ENCODE data around the gene TJP2.

Gene TJP2

DNA sequence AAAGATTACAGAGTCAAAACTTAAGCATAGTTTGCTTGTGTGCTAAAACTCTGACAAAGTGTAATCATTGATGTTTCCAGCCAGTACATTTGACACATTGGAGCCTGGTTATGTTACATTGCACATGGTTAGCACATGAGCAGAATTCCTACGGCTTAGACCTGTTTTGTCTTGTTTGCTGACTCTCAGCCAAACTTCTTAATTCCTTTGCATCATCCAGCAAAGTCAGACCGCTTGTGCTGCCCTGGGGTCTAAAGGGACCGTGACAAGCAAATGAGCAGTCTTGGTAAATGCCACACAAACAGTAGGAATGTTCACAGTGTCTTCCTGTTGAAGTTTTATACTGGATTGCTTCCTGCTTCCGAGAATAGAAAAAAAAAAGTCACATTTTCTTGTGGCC is 79.0 kb downstream of the TJP2 start:
- no peaks in the 10 kb centered on the region for H3K79me2 ChIP-seq (ENCODE audit: low read length)

DNA sequence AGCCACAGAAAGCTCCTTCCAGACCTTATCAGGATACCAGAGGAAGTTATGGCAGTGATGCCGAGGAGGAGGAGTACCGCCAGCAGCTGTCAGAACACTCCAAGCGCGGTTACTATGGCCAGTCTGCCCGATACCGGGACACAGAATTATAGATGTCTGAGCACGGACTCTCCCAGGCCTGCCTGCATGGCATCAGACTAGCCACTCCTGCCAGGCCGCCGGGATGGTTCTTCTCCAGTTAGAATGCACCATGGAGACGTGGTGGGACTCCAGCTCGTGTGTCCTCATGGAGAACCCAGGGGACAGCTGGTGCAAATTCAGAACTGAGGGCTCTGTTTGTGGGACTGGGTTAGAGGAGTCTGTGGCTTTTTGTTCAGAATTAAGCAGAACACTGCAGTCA is 80.1 kb downstream of the TJP2 start:
- no peak overlapping the region for H3K9ac ChIP-seq (ENCODE audit: low read length)
- no peaks in the 10 kb centered on the region for H3K27me3 ChIP-seq (ENCODE audit: low read depth, low read length)
- peaks cover 42% of the 10 kb centered on the region for H3K36me3 ChIP-seq (replicated peaks; ENCODE audit: low read depth, low read length)

More for the DNA sequence above, 79.0 kb downstream of the TJP2 start:
- Histone ChIP-seq H2AFZ (ENCODE audit: low read depth, low read length) (no peak overlapping the region), H3K4me3 (ENCODE audit: low read length) (no peak overlapping the region), H3K27me3 (ENCODE audit: low read depth, low read length) (no peaks in the 10 kb centered on the region), H3K9ac (ENCODE audit: low read length) (no peak overlapping the region), H3K27ac (ENCODE audit: low read length) (no peak overlapping the region), H3K4me2 (ENCODE audit: low read length) (no peak overlapping the region), H4K20me1 (ENCODE audit: insufficient read depth, low read length) (no peaks in the 10 kb centered on the region; the same call in 1 of the 2 replicates), H3K36me3 (replicated peaks; ENCODE audit: low read depth, low read length) (peaks cover 48% of the 10 kb centered on the region), H3K4me1 (ENCODE audit: low read length) (no peaks in the 10 kb centered on the region), H3K9me3 (ENCODE audit: insufficient read depth, low read length) (no peaks in the 10 kb centered on the region)
- TF ChIP-seq EZH2phosphoT487 (IDR thresholded peaks at IDR 0.05; ENCODE audit: low read depth) = no peak

DNA sequence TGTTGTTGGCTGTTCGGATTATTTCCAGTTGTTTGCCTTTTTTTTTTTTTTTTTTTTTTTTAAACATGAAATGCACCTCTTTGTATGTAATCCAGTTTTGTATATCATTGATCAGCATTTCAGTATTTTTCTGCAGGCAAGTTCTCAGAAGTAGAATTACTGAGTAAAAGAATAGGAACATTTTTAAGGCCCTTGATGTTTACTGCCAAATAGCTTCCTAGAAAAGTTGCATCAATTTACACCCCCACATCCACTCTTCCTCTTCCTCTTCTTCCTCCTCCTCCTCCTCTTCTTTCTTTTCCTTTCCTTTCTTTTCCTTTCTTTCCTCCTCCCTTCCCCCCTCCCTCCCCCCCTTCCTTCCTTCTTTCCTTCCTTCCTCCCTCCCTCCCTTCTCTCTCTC is 81.5 kb downstream of the TJP2 start:
- Histone ChIP-seq H3K27ac (ENCODE audit: low read length) (no peak overlapping the region), H3K4me3 (ENCODE audit: low read length) (no peak overlapping the region), H3K4me2 (ENCODE audit: low read length) (no peak overlapping the region), H3K9me3 (ENCODE audit: insufficient read depth, low read length) (no peaks in the 10 kb centered on the region), H3K27me3 (ENCODE audit: low read depth, low read length) (no peaks in the 10 kb centered on the region), H2AFZ (ENCODE audit: low read depth, low read length) (no peak overlapping the region), H3K4me1 (ENCODE audit: low read length) (no peaks in the 10 kb centered on the region), H3K36me3 (replicated peaks; ENCODE audit: low read depth, low read length) (peaks cover 40% of the 10 kb centered on the region), H4K20me1 (ENCODE audit: insufficient read depth, low read length) (no peaks in the 10 kb centered on the region; the same call in 1 of the 2 replicates), H3K9ac (ENCODE audit: low read length) (no peak overlapping the region), H3K79me2 (ENCODE audit: low read length) (no peaks in the 10 kb centered on the region)
- no peak for TF ChIP-seq EZH2phosphoT487 (IDR thresholded peaks at IDR 0.05; ENCODE audit: low read depth)
- TF ChIP-seq, protein P1, sequence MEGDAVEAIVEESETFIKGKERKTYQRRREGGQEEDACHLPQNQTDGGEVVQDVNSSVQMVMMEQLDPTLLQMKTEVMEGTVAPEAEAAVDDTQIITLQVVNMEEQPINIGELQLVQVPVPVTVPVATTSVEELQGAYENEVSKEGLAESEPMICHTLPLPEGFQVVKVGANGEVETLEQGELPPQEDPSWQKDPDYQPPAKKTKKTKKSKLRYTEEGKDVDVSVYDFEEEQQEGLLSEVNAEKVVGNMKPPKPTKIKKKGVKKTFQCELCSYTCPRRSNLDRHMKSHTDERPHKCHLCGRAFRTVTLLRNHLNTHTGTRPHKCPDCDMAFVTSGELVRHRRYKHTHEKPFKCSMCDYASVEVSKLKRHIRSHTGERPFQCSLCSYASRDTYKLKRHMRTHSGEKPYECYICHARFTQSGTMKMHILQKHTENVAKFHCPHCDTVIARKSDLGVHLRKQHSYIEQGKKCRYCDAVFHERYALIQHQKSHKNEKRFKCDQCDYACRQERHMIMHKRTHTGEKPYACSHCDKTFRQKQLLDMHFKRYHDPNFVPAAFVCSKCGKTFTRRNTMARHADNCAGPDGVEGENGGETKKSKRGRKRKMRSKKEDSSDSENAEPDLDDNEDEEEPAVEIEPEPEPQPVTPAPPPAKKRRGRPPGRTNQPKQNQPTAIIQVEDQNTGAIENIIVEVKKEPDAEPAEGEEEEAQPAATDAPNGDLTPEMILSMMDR (IDR thresholded peaks at IDR 0.05; ENCODE audit: low read depth, low read length) = no peak

More for the DNA sequence above, 80.1 kb downstream of the TJP2 start:
- H3K9me3 ChIP-seq (ENCODE audit: insufficient read depth, low read length) = no peaks in the 10 kb centered on the region
- H4K20me1 ChIP-seq (ENCODE audit: insufficient read depth, low read length) = no peaks in the 10 kb centered on the region; the same call in 1 of the 2 replicates
- H3K27ac ChIP-seq (ENCODE audit: low read length) = no peak overlapping the region
- no peak overlapping the region for H3K4me2 ChIP-seq (ENCODE audit: low read length)
- TF ChIP-seq, protein P1 (IDR thresholded peaks at IDR 0.05; ENCODE audit: low read depth, low read length) = no peak
- no peak for TF ChIP-seq EZH2phosphoT487 (IDR thresholded peaks at IDR 0.05; ENCODE audit: low read depth)
- no peaks in the 10 kb centered on the region for H3K79me2 ChIP-seq (ENCODE audit: low read length)
- no peak overlapping the region for H3K4me3 ChIP-seq (ENCODE audit: low read length)
- no peaks in the 10 kb centered on the region for H3K4me1 ChIP-seq (ENCODE audit: low read length)
- H2AFZ ChIP-seq (ENCODE audit: low read depth, low read length) = no peak overlapping the region

DNA sequence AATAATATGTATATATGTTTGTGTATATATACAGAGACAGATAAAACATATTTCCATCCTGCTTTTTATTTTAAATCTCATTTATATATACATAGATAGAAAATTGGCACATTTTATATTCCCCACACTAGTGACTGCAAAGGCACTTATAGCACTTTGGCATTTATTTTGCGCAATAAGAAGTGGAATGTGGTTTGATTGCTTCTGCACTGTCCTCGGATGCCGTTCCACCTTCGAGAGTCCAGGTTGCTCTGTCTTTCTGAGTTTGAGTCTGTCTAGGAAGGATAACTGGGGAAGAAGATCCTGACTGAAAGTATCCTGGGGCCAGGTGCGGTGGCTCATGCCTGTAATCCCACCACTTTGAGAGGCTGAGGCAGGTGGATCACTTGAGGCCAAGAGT is 84.5 kb downstream of the TJP2 start:
- H3K4me1 ChIP-seq (ENCODE audit: low read length) = peaks cover 7% of the 10 kb centered on the region; the same call in 1 of the 2 replicates
- no peak overlapping the region for H3K27ac ChIP-seq (ENCODE audit: low read length)
- TF ChIP-seq, protein P1 (IDR thresholded peaks at IDR 0.05; ENCODE audit: low read depth, low read length) = no peak
- TF ChIP-seq EZH2phosphoT487 (IDR thresholded peaks at IDR 0.05; ENCODE audit: low read depth) = no peak
- H3K79me2 ChIP-seq (ENCODE audit: low read length) = no peaks in the 10 kb centered on the region
- H2AFZ ChIP-seq (ENCODE audit: low read depth, low read length) = no peak overlapping the region
- H3K4me2 ChIP-seq (ENCODE audit: low read length) = no peak overlapping the region
- H4K20me1 ChIP-seq (ENCODE audit: insufficient read depth, low read length) = no peaks in the 10 kb centered on the region
- H3K4me3 ChIP-seq (ENCODE audit: low read length) = no peak overlapping the region
- peaks cover 17% of the 10 kb centered on the region for H3K36me3 ChIP-seq (replicated peaks; ENCODE audit: low read depth, low read length)
- no peaks in the 10 kb centered on the region for H3K9me3 ChIP-seq (ENCODE audit: insufficient read depth, low read length)
- no peaks in the 10 kb centered on the region for H3K27me3 ChIP-seq (ENCODE audit: low read depth, low read length)
- no peak overlapping the region for H3K9ac ChIP-seq (ENCODE audit: low read length)
